Thyroid gland (tissue), 4 donors: ENCODE data around the gene MTAP. TPM values are rescaled to one million over a fixed set of nuclear protein-coding genes. Genes with fewer than 3 reads are reported as not detected.

Source experiments
- DNase-seq, 2 donors: peaks; one replicate each; pipeline ENCODE4 v3.0.0-alpha.2; 2019
- H3K27ac ChIP-seq, 3 donors: fragments of 200-600 bp; sonication (generic); 1 replicate in 2 of 3; 2 replicates in 1 of 3; pipeline ENCODE4 v1.5.1; 2016 to 2019; ENCODE audit warnings: mild to moderate bottlenecking in 1 of 3, moderate library complexity in 1 of 3
- H3K27me3 ChIP-seq: fragments of 200-600 bp; sonication (generic); one replicate; pipeline ENCODE4 v1.5.1; 2019
- H3K36me3 ChIP-seq, 2 donors: fragments of 200-600 bp; sonication (generic); one replicate each; pipeline ENCODE4 v1.5.1; 2016 to 2019
- H3K4me1 ChIP-seq, 2 donors: fragments of 200-600 bp; sonication (generic); one replicate each; pipeline ENCODE4 v1.5.1; 2017 to 2019
- H3K4me3 ChIP-seq, 3 donors: fragments of 200-600 bp; sonication (generic); replicated peaks in 1 of 3; 1 replicate in 2 of 3; 2 replicates in 1 of 3; pipeline ENCODE4 v1.5.1; 2016; ENCODE audit warnings: mild to moderate bottlenecking in 1 of 3
- H3K9me3 ChIP-seq: fragments of 200-600 bp; sonication (generic); one replicate; pipeline ENCODE4 v1.5.1; 2017
- CTCF ChIP-seq, 6 experiments: fragments of 200-600 bp in 3 of 6; fragments of 450-650 bp in 3 of 6; sonication (generic) in 3 of 6; IDR thresholded peaks; one replicate each; pipeline ENCODE4 v1.5.1; 2016 to 2019; ENCODE audit warnings: antibody characterized with exemption in 6 of 6, mild to moderate bottlenecking in 2 of 6, inconsistent platforms in 1 of 6, moderate library complexity in 1 of 6
- POLR2A ChIP-seq, 2 donors: fragments of 450-650 bp; IDR thresholded peaks; one replicate each; pipeline ENCODE4 v1.6.1; 2017; ENCODE audit warnings: antibody characterized with exemption in 2 of 2, mild to moderate bottlenecking in 2 of 2, moderate library complexity in 1 of 2
- WGBS, 2 donors: methylation state at CpG; one replicate each; pipeline ENCODE4 v1.1.5; 2017; 5-methylcytosine and 5-hydroxymethylcytosine counted together
- intact Hi-C: fragments of 100-400 bp; cut with DNase I; formaldehyde crosslinking; loops from one replicate; pipeline ENCODE4 v1.15.1; 2023
- total RNA-seq, 4 donors: library from RNA; depleted of rRNA; stranded (reverse); fragments of >200 nt; gene quantifications; one replicate each; pipeline ENCODE4 v1.2.3, GENCODE V29; 2016

The MTAP gene
- total RNA-seq, 4 donors from 2014 or later, result 17.1 to 24.2 (median 19.1) TPM

GRCh38 chr9:21968331-21969010, 166.0 kb downstream of the MTAP start:
- intact Hi-C loops, result no loop called here
- H3K27me3 ChIP-seq, result peaks cover 77% of the 10 kb centered on the region
- no peaks in the 10 kb centered on the region for H3K36me3 ChIP-seq
- DNase-seq, result no peak
- no peak overlapping the region for H3K27ac ChIP-seq
- no peaks in the 10 kb centered on the region for H3K9me3 ChIP-seq
- H3K4me3 ChIP-seq, result no peak overlapping the region
- TF ChIP-seq POLR2A (IDR thresholded peaks at IDR 0.05), result no peak
- no peak for TF ChIP-seq CTCF (IDR thresholded peaks at IDR 0.05)
- WGBS, 2 donors, result 7 to 10% methylated on average over 38 to 41 of the region's 41 CpGs
- H3K4me1 ChIP-seq, result peaks cover 5 to 14% of the 10 kb centered on the region in 2 donors

- no peaks in the 10 kb centered on the region for H3K9me3 ChIP-seq
- no peak overlapping the region for H3K4me3 ChIP-seq
- intact Hi-C loops, result no loop called here
- DNase-seq, result no peak
- TF ChIP-seq POLR2A (IDR thresholded peaks at IDR 0.05) (no peak), CTCF (IDR thresholded peaks at IDR 0.05) (no peak)
- H3K27ac ChIP-seq, result no peak overlapping the region
- no peaks in the 10 kb centered on the region for H3K36me3 ChIP-seq
- H3K27me3 ChIP-seq, result peaks cover 85% of the 10 kb centered on the region
- 12 to 15% methylated on average over 28 of the region's 28 CpGs for WGBS, 2 donors
- peaks cover 5 to 15% of the 10 kb centered on the region in 2 donors for H3K4me1 ChIP-seq
These were observed 166.8 kb downstream of the MTAP start for GRCh38 chr9:21969011-21969940.

- TF ChIP-seq POLR2A (IDR thresholded peaks at IDR 0.05) (no peak), CTCF (IDR thresholded peaks at IDR 0.05) (no peak)
- no peaks in the 10 kb centered on the region for H3K36me3 ChIP-seq
- no peaks in the 10 kb centered on the region for H3K9me3 ChIP-seq
- no peak overlapping the region for H3K27ac ChIP-seq
- no peak overlapping the region for H3K4me3 ChIP-seq
- DNase-seq, result no peak
- peaks cover 86% of the 10 kb centered on the region for H3K27me3 ChIP-seq
- H3K4me1 ChIP-seq, result peaks cover 10 to 20% of the 10 kb centered on the region in 2 donors
- 14 to 16% methylated on average over 21 to 24 of the region's 24 CpGs for WGBS, 2 donors
- intact Hi-C loops, result loop anchor here (10.0 kb wide), 1 partner anchor 55 kb away; no protein-coding TSS in a partner anchor
These were observed 167.7 kb downstream of the MTAP start for GRCh38 chr9:21969951-21970799.

- Histone ChIP-seq H3K9me3 (no peaks in the 10 kb centered on the region), H3K4me1 (peaks cover 10 to 17% of the 10 kb centered on the region in 2 donors), H3K27ac (no peak overlapping the region), H3K27me3 (peaks cover 85% of the 10 kb centered on the region), H3K4me3 (no peak overlapping the region), H3K36me3 (no peaks in the 10 kb centered on the region)
- no peak for TF ChIP-seq POLR2A (IDR thresholded peaks at IDR 0.05)
- TF ChIP-seq CTCF (IDR thresholded peaks at IDR 0.05), result no peak
- intact Hi-C loops, result loop anchor here (10.0 kb wide), 1 partner anchor 54 kb away; no protein-coding TSS in a partner anchor
- 7 to 10% methylated on average over 16 to 18 of the region's 45 CpGs for WGBS, 2 donors
- no peak for DNase-seq
These were observed 168.6 kb downstream of the MTAP start for GRCh38 chr9:21970800-21971640.
